Measurements from ENCODE around the gene MGLL.

MGLL gene

DNA sequence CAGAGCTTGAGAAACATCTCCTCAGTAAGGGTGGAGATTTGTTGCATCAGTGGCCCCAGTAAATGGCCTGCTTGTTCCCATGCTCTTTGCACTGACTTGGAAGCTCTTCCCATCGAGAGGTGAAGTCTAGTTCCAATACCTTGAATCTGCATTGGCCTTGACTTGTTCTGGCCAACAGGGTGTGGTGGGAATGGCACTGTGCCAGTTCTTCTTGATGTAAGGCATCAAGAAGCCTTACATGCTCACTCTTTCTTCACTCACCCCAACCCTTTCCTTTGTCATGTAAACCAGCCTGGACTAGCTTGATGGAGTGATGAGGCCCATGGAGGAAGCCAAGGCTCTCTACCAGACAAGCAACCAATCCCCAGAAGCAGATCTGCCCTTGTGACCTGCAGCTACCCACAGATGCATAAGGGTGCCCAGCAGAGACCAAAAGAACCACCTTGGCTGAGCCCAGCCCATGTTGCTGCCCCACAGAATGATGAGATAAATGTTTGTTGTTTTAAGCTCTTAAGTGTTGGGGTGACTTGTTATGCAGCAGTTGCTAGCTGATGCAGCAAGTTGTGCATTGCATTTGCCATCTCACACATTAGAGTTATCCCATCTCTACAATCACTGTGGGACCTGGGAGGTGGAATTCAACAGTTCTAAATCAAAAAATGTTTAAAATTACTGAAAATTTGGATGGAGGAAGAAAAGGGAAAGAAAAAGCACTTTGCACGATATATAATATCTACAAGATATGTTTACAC, 11.1 kb upstream of the MGLL start:
- TF ChIP-seq, protein P1, sequence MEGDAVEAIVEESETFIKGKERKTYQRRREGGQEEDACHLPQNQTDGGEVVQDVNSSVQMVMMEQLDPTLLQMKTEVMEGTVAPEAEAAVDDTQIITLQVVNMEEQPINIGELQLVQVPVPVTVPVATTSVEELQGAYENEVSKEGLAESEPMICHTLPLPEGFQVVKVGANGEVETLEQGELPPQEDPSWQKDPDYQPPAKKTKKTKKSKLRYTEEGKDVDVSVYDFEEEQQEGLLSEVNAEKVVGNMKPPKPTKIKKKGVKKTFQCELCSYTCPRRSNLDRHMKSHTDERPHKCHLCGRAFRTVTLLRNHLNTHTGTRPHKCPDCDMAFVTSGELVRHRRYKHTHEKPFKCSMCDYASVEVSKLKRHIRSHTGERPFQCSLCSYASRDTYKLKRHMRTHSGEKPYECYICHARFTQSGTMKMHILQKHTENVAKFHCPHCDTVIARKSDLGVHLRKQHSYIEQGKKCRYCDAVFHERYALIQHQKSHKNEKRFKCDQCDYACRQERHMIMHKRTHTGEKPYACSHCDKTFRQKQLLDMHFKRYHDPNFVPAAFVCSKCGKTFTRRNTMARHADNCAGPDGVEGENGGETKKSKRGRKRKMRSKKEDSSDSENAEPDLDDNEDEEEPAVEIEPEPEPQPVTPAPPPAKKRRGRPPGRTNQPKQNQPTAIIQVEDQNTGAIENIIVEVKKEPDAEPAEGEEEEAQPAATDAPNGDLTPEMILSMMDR (IDR thresholded peaks at IDR 0.05) = no peak

DNA sequence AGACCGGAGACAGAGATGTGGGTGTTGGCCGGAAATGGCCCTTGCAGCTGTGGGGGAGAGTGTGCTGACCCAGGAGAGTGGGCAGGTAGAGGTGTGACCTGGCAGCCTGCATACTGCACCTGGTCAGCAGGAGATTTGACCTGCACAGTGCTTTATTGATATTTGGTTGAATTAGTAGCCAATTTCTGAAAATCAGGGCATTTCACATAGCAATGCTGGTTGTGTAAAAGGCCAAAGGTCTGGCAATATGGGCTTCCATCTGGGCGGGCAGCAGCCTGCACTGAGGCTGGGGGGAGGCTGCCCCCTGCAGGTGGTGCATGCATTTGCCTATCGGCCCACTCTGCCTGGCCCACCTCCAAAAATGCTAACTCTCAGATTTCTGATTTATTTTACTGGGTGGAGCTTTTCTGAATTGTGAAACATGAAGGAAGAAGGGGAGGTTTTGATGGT, 9.4 kb upstream of the MGLL start:
- H3K36me3 ChIP-seq (ENCODE audit: control insufficient read depth, insufficient read depth, low read length) = no peaks in the 10 kb centered on the region
- no peak overlapping the region for H3K4me3 ChIP-seq (ENCODE audit: low read depth, low read length)
- H3K9ac ChIP-seq = no peak overlapping the region
- H3K27me3 ChIP-seq (ENCODE audit: control insufficient read depth, insufficient read depth, low read length) = no peaks in the 10 kb centered on the region
- no peaks in the 10 kb centered on the region for H3K9me3 ChIP-seq (ENCODE audit: control insufficient read depth, low read length)
- TF ChIP-seq, protein P1 (IDR thresholded peaks at IDR 0.05) = peak; percentile 87
- no peak overlapping the region for H3K4me2 ChIP-seq (ENCODE audit: low read length)
- H3K27ac ChIP-seq = no peak overlapping the region
- no peaks in the 10 kb centered on the region for H3K79me2 ChIP-seq
- peak overlapping the region; percentile 33 for H2AFZ ChIP-seq
- peaks cover 2% of the 10 kb centered on the region for H3K4me1 ChIP-seq

More for the DNA sequence above, 11.1 kb upstream of the MGLL start:
- H2AFZ ChIP-seq = no peak overlapping the region
- H3K4me1 ChIP-seq = peaks cover 2% of the 10 kb centered on the region
- H3K9ac ChIP-seq = no peak overlapping the region
- H3K27ac ChIP-seq = no peak overlapping the region
- no peak overlapping the region for H3K4me2 ChIP-seq (ENCODE audit: low read length)
- no peaks in the 10 kb centered on the region for H3K9me3 ChIP-seq (ENCODE audit: control insufficient read depth, low read length)
- no peaks in the 10 kb centered on the region for H3K79me2 ChIP-seq
- no peak overlapping the region for H3K4me3 ChIP-seq (ENCODE audit: low read depth, low read length)
- H3K36me3 ChIP-seq (ENCODE audit: control insufficient read depth, insufficient read depth, low read length) = no peaks in the 10 kb centered on the region
- no peaks in the 10 kb centered on the region for H3K27me3 ChIP-seq (ENCODE audit: control insufficient read depth, insufficient read depth, low read length)

DNA sequence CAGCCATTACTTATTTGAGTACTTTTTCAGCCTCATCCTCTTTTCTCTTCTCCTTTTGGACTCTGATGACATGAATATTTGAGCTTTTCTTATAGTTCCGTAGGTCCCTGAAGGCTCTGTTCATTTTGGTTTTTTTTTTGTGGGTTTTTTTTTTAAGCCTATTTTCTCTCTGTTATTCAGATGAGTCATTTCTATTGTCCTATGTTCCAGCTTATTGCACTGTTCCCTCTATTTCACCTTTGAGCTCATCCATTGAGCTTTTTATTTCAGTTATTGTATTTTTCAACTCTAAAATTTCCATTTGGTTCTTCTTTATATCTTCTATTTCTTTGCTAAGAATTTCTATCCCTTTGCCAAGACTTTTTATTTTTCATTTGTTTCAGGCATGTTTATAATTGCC, 7.2 kb upstream of the MGLL start:
- H3K27ac ChIP-seq = no peak overlapping the region
- no peak overlapping the region for H3K4me2 ChIP-seq (ENCODE audit: low read length)
- H3K27me3 ChIP-seq (ENCODE audit: control insufficient read depth, insufficient read depth, low read length) = no peaks in the 10 kb centered on the region
- H2AFZ ChIP-seq = no peak overlapping the region
- H3K79me2 ChIP-seq = no peaks in the 10 kb centered on the region
- no peak overlapping the region for H3K9ac ChIP-seq
- no peak overlapping the region for H3K4me3 ChIP-seq (ENCODE audit: low read depth, low read length)
- H3K4me1 ChIP-seq = peaks cover 2% of the 10 kb centered on the region
- H3K9me3 ChIP-seq (ENCODE audit: control insufficient read depth, low read length) = no peaks in the 10 kb centered on the region
- TF ChIP-seq, protein P1 (IDR thresholded peaks at IDR 0.05) = no peak
- H3K36me3 ChIP-seq (ENCODE audit: control insufficient read depth, insufficient read depth, low read length) = no peaks in the 10 kb centered on the region

DNA sequence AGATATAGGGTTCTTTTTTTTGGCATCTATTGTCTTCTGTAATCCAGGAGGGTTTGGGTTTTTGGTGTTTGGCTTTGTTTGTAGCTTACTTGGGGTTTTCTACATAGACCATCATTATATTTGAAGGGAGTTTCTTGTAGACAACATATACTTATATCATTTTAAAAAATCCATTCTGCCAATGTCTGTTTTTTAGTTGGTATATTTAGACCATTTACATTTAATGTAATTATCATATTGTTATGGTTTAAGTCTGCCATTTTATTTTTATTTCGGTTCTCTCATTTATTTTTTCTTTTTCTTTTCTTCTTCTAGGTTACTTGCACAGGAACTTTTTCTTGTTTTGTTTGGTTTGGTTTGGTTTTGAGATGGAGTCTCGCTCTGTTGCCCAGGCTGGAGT, 5.5 kb upstream of the MGLL start:
- H3K4me3 ChIP-seq (ENCODE audit: low read depth, low read length) = no peak overlapping the region
- H3K27me3 ChIP-seq (ENCODE audit: control insufficient read depth, insufficient read depth, low read length) = no peaks in the 10 kb centered on the region
- no peaks in the 10 kb centered on the region for H3K9me3 ChIP-seq (ENCODE audit: control insufficient read depth, low read length)
- TF ChIP-seq, protein P1 (IDR thresholded peaks at IDR 0.05) = no peak
- H3K4me2 ChIP-seq (ENCODE audit: low read length) = no peak overlapping the region
- peaks cover 2% of the 10 kb centered on the region for H3K4me1 ChIP-seq
- H3K9ac ChIP-seq = no peak overlapping the region
- H3K79me2 ChIP-seq = no peaks in the 10 kb centered on the region
- no peaks in the 10 kb centered on the region for H3K36me3 ChIP-seq (ENCODE audit: control insufficient read depth, insufficient read depth, low read length)
- H3K27ac ChIP-seq = no peak overlapping the region
- H2AFZ ChIP-seq = no peak overlapping the region

DNA sequence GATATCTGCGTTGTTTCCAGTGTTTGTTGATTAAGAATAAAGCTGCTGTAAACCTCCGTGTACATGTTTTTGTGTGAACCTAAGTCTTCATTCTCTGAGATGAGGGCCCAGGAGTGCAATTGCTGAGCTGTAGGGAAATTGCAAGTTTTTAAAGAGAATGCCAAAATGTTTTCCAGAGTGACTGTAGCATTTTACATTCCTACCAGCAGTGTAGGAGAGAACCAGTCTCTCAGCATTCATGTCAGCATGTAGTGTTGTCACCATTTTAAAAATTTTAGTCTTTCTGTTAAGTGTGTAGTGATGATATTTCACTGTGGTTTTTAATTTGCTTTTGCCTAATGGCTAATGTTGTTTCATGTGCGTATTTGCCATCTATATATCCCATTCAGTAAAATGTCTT, 3.4 kb upstream of the MGLL start:
- Histone ChIP-seq H3K79me2 (no peaks in the 10 kb centered on the region), H3K9me3 (ENCODE audit: control insufficient read depth, low read length) (no peaks in the 10 kb centered on the region), H3K9ac (no peak overlapping the region), H3K27me3 (ENCODE audit: control insufficient read depth, insufficient read depth, low read length) (no peaks in the 10 kb centered on the region), H3K4me2 (ENCODE audit: low read length) (no peak overlapping the region), H3K36me3 (ENCODE audit: control insufficient read depth, insufficient read depth, low read length) (no peaks in the 10 kb centered on the region), H2AFZ (no peak overlapping the region), H3K4me1 (peaks cover 4% of the 10 kb centered on the region), H3K27ac (no peak overlapping the region), H3K4me3 (ENCODE audit: low read depth, low read length) (no peak overlapping the region)
- TF ChIP-seq, protein P1 (IDR thresholded peaks at IDR 0.05) = no peak
